D341Med (cell line): ENCODE results near the gene RTN4.

ENCODE experiments used
- DNase-seq: peaks from one replicate; pipeline ENCODE4 v3.0.0; 2012; ENCODE audit warnings: low spot score

The RTN4 gene

GRCh38 chr2:54949431-54949830 is 100.8 kb downstream of the RTN4 start:
- DNase-seq = no peak

- DNase-seq = peak; percentile 42
Measured at GRCh38 chr2:54948120-54948519, 102.1 kb downstream of the RTN4 start.

GRCh38 chr2:54947646-54948045 is 102.6 kb downstream of the RTN4 start:
- peak; percentile 49 for DNase-seq

GRCh38 chr2:54947136-54947535 is 103.1 kb downstream of the RTN4 start:
- no peak for DNase-seq

GRCh38 chr2:54946220-54946805 is 103.9 kb downstream of the RTN4 start:
- no peak for DNase-seq

GRCh38 chr2:54945391-54946219 is 104.6 kb downstream of the RTN4 start:
- DNase-seq = no peak

- DNase-seq = no peak
Measured at GRCh38 chr2:54944724-54945326, 105.4 kb downstream of the RTN4 start.

- DNase-seq = no peak
Measured at GRCh38 chr2:54942373-54942772, 107.9 kb downstream of the RTN4 start.

- DNase-seq = no peak
Measured at GRCh38 chr2:54941248-54941984, 108.8 kb downstream of the RTN4 start.

- DNase-seq = no peak
Measured at GRCh38 chr2:54940723-54941122, 109.5 kb downstream of the RTN4 start.

GRCh38 chr2:54939446-54940118 is 110.7 kb downstream of the RTN4 start:
- DNase-seq = no peak

GRCh38 chr2:54936766-54937165 is 113.5 kb downstream of the RTN4 start:
- no peak for DNase-seq

- no peak for DNase-seq
Measured at GRCh38 chr2:54935389-54935788, 114.9 kb downstream of the RTN4 start.

GRCh38 chr2:54931473-54931872 is 118.8 kb downstream of the RTN4 start:
- no peak for DNase-seq

GRCh38 chr2:54928719-54929118 is 121.5 kb downstream of the RTN4 start:
- DNase-seq = no peak

- no peak for DNase-seq
Measured at GRCh38 chr2:54927751-54928615, 122.3 kb downstream of the RTN4 start.

GRCh38 chr2:54927085-54927750 is 123.0 kb downstream of the RTN4 start:
- no peak for DNase-seq

GRCh38 chr2:54925022-54925421 is 125.2 kb downstream of the RTN4 start:
- no peak for DNase-seq

GRCh38 chr2:54924121-54924520 is 126.1 kb downstream of the RTN4 start:
- DNase-seq = no peak
